ENCODE measurements around the gene CPT1A. TPM values are rescaled to one million over a fixed set of nuclear protein-coding genes. Genes with fewer than 3 reads are reported as not detected.

The CPT1A gene
- total RNA-seq, 1 experiment from 2014 or later = 36.3 TPM

DNA sequence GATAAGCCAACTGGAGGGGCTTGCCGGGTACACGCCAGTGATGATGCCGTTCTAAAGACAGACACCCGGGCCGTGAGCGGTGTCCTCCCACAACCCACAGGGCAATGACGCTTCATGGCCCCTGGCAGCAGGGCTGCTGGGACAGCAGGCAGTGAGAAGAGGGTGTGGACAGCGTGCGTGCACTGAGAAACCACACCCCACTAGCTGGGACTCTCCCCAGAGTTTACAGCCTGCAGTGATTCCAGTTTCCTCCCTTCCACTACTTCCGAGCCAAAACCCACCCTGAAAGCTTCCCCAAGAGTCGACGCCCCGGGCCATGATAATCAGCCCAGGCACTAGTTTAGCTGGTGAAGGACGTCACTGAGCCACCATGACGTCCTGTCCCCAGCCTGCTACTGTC lies 29.2 kb downstream of the CPT1A start:
- Histone ChIP-seq H3K36me3 (ENCODE audit: low read depth) (no peaks in the 10 kb centered on the region), H3K27me3 (ENCODE audit: insufficient read depth, low read depth) (no peaks in the 10 kb centered on the region), H3K4me2 (no peak overlapping the region), H3K9me3 (ENCODE audit: insufficient read depth, low read depth) (no peaks in the 10 kb centered on the region), H3K27ac (no peak overlapping the region), H3K4me3 (no peak overlapping the region), H3K79me2 (ENCODE audit: low read depth) (no peaks in the 10 kb centered on the region), H3F3A (ENCODE audit: insufficient read depth, low read depth) (0 out of 2 replicates have a peak, but pooled peaks cover 5% of the 10 kb centered on the region), H3K4me1 (replicated peaks; ENCODE audit: insufficient read depth) (no peaks in the 10 kb centered on the region), H2AFZ (no peak overlapping the region), H3K9me2 (ENCODE audit: insufficient read depth) (no peaks in the 10 kb centered on the region), H4K20me1 (ENCODE audit: insufficient read depth) (peaks cover 5% of the 10 kb centered on the region; the same call in 1 of the 2 replicates)
- BruUV-seq (replicated peaks) = no TSS peak
- CTCF ChIA-PET = no interaction called here
- POLR2A ChIA-PET (ENCODE audit: unreplicated experiment) = no interaction called here
- intact Hi-C loops (cut with micrococcal nuclease; ENCODE audit: unreplicated experiment) = no loop called here
- no peak for DNase-seq
- TF ChIP-seq EZH2 (IDR thresholded peaks at IDR 0.05; ENCODE audit: low read depth) = no peak
- TF ChIP-seq, protein P1, sequence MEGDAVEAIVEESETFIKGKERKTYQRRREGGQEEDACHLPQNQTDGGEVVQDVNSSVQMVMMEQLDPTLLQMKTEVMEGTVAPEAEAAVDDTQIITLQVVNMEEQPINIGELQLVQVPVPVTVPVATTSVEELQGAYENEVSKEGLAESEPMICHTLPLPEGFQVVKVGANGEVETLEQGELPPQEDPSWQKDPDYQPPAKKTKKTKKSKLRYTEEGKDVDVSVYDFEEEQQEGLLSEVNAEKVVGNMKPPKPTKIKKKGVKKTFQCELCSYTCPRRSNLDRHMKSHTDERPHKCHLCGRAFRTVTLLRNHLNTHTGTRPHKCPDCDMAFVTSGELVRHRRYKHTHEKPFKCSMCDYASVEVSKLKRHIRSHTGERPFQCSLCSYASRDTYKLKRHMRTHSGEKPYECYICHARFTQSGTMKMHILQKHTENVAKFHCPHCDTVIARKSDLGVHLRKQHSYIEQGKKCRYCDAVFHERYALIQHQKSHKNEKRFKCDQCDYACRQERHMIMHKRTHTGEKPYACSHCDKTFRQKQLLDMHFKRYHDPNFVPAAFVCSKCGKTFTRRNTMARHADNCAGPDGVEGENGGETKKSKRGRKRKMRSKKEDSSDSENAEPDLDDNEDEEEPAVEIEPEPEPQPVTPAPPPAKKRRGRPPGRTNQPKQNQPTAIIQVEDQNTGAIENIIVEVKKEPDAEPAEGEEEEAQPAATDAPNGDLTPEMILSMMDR (conservative IDR thresholded peaks at IDR 0.05) = no peak

DNA sequence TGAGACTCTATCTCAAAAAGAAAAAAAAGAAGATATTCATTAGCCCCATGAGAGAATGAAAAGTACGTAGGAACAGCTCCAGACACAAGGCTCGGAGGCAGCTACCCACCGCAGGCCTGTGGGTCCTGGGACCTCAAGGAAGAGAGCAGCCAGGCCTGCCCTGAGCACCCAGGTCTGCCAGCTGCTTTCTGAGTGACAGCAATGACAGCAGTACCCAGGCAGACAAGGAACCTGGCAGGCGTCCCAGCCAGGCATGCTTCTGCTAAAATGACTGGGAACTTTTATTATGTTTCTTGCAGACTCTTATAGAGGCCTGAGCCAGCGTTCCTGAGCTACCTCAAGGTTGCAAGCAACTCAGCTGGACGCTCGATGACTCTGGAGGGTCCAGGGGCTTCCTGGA lies 31.6 kb downstream of the CPT1A start:
- ChIA-PET CTCF (interaction anchor here (0.5 kb wide), 1 partner anchor 8 kb away, joined by 6 read pairs; no protein-coding TSS in a partner anchor), POLR2A (ENCODE audit: unreplicated experiment) (no interaction called here)
- Histone ChIP-seq H3K9me2 (ENCODE audit: insufficient read depth) (no peaks in the 10 kb centered on the region), H2AFZ (no peak overlapping the region), H3K4me3 (no peak overlapping the region), H3F3A (ENCODE audit: insufficient read depth, low read depth) (0 out of 2 replicates have a peak, but pooled peaks cover 2% of the 10 kb centered on the region), H4K20me1 (ENCODE audit: insufficient read depth) (peaks cover 5% of the 10 kb centered on the region; the same call in 1 of the 2 replicates), H3K4me1 (replicated peaks; ENCODE audit: insufficient read depth) (no peaks in the 10 kb centered on the region), H3K4me2 (no peak overlapping the region), H3K27me3 (ENCODE audit: insufficient read depth, low read depth) (no peaks in the 10 kb centered on the region), H3K27ac (no peak overlapping the region), H3K79me2 (ENCODE audit: low read depth) (no peaks in the 10 kb centered on the region), H3K9me3 (ENCODE audit: insufficient read depth, low read depth) (no peaks in the 10 kb centered on the region), H3K36me3 (ENCODE audit: low read depth) (no peaks in the 10 kb centered on the region)
- DNase-seq = no peak
- TF ChIP-seq EZH2 (IDR thresholded peaks at IDR 0.05; ENCODE audit: low read depth) = no peak
- TF ChIP-seq, protein P1 (conservative IDR thresholded peaks at IDR 0.05) = no peak
- intact Hi-C loops (cut with micrococcal nuclease; ENCODE audit: unreplicated experiment) = no loop called here
- no TSS peak for BruUV-seq (replicated peaks)

DNA sequence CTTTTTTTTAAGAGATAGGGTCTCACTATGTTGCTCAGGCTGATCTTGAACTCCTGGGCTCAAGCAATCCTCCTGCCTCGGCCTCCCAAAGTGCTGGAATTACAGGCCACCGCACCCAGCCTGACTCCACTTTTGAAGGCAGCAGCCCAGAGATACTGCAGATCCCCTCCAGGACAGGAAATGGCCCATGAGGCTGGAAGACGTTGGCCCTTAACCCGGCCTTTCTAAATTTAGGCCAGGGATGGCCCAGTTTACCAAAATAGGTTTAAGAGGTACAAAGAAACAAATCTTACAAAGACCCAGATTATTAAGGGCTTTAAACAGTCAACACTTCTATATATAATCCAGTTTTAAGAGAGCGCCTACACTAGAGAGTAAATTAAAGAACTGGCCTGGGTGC lies 32.2 kb downstream of the CPT1A start:
- H3K9me3 ChIP-seq (ENCODE audit: insufficient read depth, low read depth) = no peaks in the 10 kb centered on the region
- H3K27me3 ChIP-seq (ENCODE audit: insufficient read depth, low read depth) = no peaks in the 10 kb centered on the region
- no peak overlapping the region for H3K4me2 ChIP-seq
- DNase-seq = no peak
- no peaks in the 10 kb centered on the region for H3K9me2 ChIP-seq (ENCODE audit: insufficient read depth)
- intact Hi-C loops (cut with micrococcal nuclease; ENCODE audit: unreplicated experiment) = no loop called here
- POLR2A ChIA-PET (ENCODE audit: unreplicated experiment) = no interaction called here
- BruUV-seq (replicated peaks) = no TSS peak
- H3K4me1 ChIP-seq (replicated peaks; ENCODE audit: insufficient read depth) = no peaks in the 10 kb centered on the region
- H3K36me3 ChIP-seq (ENCODE audit: low read depth) = no peaks in the 10 kb centered on the region
- H3K4me3 ChIP-seq = no peak overlapping the region
- H3K79me2 ChIP-seq (ENCODE audit: low read depth) = no peaks in the 10 kb centered on the region
- no peaks in the 10 kb centered on the region for H3F3A ChIP-seq (ENCODE audit: insufficient read depth, low read depth)
- H2AFZ ChIP-seq = no peak overlapping the region
- peaks cover 8% of the 10 kb centered on the region; the same call in 1 of the 2 replicates for H4K20me1 ChIP-seq (ENCODE audit: insufficient read depth)
- H3K27ac ChIP-seq = no peak overlapping the region
- CTCF ChIA-PET = no interaction called here
- TF ChIP-seq, protein P1 (conservative IDR thresholded peaks at IDR 0.05) = no peak
- TF ChIP-seq EZH2 (IDR thresholded peaks at IDR 0.05; ENCODE audit: low read depth) = no peak

Measured in PC-9 (cell line).